Mucosa of descending colon (tissue), 3 donors: ENCODE results near the gene GALNTL6. TPM values are rescaled to one million over a fixed set of nuclear protein-coding genes. Genes with fewer than 3 reads are reported as not detected.

ENCODE experiments used
- ATAC-seq: fragments of 200-7000 bp; cut with Tn5 transposase; one replicate; pipeline ENCODE4 v1.9.1; 2020; ENCODE audit warnings: mild to moderate bottlenecking, moderate library complexity
- DNase-seq, 3 donors: peaks; one replicate each; pipeline ENCODE4 v3.0.0-alpha.2; 2020
- H3K36me3 ChIP-seq: fragments of 200-600 bp; one replicate; pipeline ENCODE4 v1.8.0; 2021; ENCODE audit warnings: low read depth, mild to moderate bottlenecking
- H3K4me1 ChIP-seq: fragments of 200-600 bp; one replicate; pipeline ENCODE4 v1.8.0; 2021; ENCODE audit warnings: low read depth, mild to moderate bottlenecking
- H3K4me3 ChIP-seq: fragments of 200-600 bp; one replicate; pipeline ENCODE4 v1.8.0; 2021; ENCODE audit warnings: mild to moderate bottlenecking
- H3K9me3 ChIP-seq: fragments of 200-600 bp; one replicate; pipeline ENCODE4 v1.8.0; 2021; ENCODE audit warnings: mild to moderate bottlenecking
- CTCF ChIP-seq: fragments of 200-600 bp; IDR thresholded peaks from one replicate; pipeline ENCODE4 v1.8.0; 2022; ENCODE audit warnings: antibody characterized with exemption, mild to moderate bottlenecking
- intact Hi-C, 2 donors: fragments of 100-400 bp; cut with DNase I in 1 of 2; cut with micrococcal nuclease in 1 of 2; formaldehyde crosslinking; loops; one replicate each; pipeline versions ENCODE4 v1.11.0 to v1.11.1; 2022; cut with DNase I, micrococcal nuclease
- total RNA-seq, 3 donors: library from RNA; stranded (reverse); fragmentation: NEBNext Ultra II Directional in 2 of 3; extraction: Animal tissue kit (Norgen Biotek cat#: 25700) in 2 of 3; gene quantifications; one replicate each; pipeline versions ENCODE4 v1.2.1 to v1.2.4, GENCODE V29; 2021 to 2023
- donor health status: DM: no; HTN: no; CAD: no; lungs with moderate emphysema.
- donor health status: DM: no; HTN: no; CAD: no.
- donor health status: DM: no; HTN: yes; CAD: no.

GALNTL6 gene
- total RNA-seq, 3 donors from 2014 or later = 0.12 to 0.27 (median 0.19) TPM

DNA sequence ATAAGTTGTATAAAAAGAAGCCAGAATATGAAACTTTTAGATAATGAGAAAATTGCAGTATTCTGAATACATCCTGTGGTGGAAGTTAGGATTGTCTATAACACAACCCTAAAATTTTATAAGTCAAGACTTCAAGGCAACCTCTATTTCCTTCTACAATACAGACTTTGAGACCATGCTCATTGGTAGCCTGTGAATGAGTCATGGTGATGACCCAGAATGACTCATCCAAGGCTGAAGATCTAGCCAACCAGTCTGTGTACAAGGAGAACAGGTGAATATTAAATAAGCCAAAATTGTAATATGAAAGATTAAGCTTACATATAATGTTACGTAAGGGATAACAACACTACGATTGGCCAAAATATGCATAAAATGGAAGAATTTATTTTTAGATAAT, 879.5 kb downstream of the GALNTL6 start:
- intact Hi-C loops = no loop called here
- H3K9me3 ChIP-seq = peaks cover 7% of the 10 kb centered on the region
- DNase-seq = no peak
- peak; percentile 54 for ATAC-seq
- H3K4me1 ChIP-seq = no peaks in the 10 kb centered on the region
- H3K36me3 ChIP-seq = no peaks in the 10 kb centered on the region
- no peak for TF ChIP-seq CTCF
- no peak overlapping the region for H3K4me3 ChIP-seq

GRCh38 chr4:172698256-172698655, 885.1 kb downstream of the GALNTL6 start:
- H3K9me3 ChIP-seq = no peaks in the 10 kb centered on the region
- no peak for TF ChIP-seq CTCF
- H3K4me3 ChIP-seq = no peak overlapping the region
- no peaks in the 10 kb centered on the region for H3K36me3 ChIP-seq
- no peak for DNase-seq
- ATAC-seq = no peak
- H3K4me1 ChIP-seq = no peaks in the 10 kb centered on the region
- intact Hi-C loops = no loop called here

GRCh38 chr4:172705565-172705964, 892.4 kb downstream of the GALNTL6 start:
- Histone ChIP-seq H3K9me3 (peaks cover 19% of the 10 kb centered on the region), H3K36me3 (no peaks in the 10 kb centered on the region), H3K4me3 (no peak overlapping the region), H3K4me1 (peaks cover 7% of the 10 kb centered on the region)
- intact Hi-C loops = no loop called here
- no peak for DNase-seq
- TF ChIP-seq CTCF = no peak
- ATAC-seq = no peak

- no peak for ATAC-seq
- Histone ChIP-seq H3K9me3 (peaks cover 19% of the 10 kb centered on the region), H3K4me3 (no peak overlapping the region), H3K36me3 (no peaks in the 10 kb centered on the region), H3K4me1 (peaks cover 7% of the 10 kb centered on the region)
- intact Hi-C loops = no loop called here
- DNase-seq = no peak
- no peak for TF ChIP-seq CTCF
Observed at GRCh38 chr4:172706000-172706399, 892.8 kb downstream of the GALNTL6 start.

GRCh38 chr4:172707622-172708021, 894.4 kb downstream of the GALNTL6 start:
- no peak for DNase-seq
- ATAC-seq = no peak
- peaks cover 7% of the 10 kb centered on the region for H3K4me1 ChIP-seq
- no peak overlapping the region for H3K4me3 ChIP-seq
- no peak for TF ChIP-seq CTCF
- no peaks in the 10 kb centered on the region for H3K36me3 ChIP-seq
- H3K9me3 ChIP-seq = peaks cover 19% of the 10 kb centered on the region
- intact Hi-C loops = no loop called here

DNA sequence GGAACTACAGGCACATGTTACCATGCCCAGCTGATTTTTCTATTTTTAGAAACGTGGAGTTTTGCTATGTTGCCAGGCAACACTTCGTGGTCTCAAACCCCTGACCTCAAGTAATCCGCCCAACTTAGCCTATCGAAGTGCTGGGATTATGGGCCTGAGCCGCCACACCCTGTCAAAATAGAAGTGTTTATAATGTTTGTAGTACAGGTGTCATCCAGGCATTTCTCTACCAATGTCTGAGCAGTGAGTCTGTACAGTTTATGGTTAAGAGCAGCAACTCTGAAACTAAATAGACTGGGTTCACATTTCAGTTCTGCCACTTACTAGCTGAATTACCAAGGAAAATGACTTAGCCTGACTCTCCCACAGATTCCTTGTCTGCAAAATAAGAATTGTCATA, 895.0 kb downstream of the GALNTL6 start:
- no peak for TF ChIP-seq CTCF
- intact Hi-C loops = no loop called here
- H3K4me1 ChIP-seq = peaks cover 7% of the 10 kb centered on the region
- DNase-seq (peak in 1 of 3 donors; percentile 12), ATAC-seq (peak; percentile 84)
- H3K9me3 ChIP-seq = peaks cover 19% of the 10 kb centered on the region
- no peaks in the 10 kb centered on the region for H3K36me3 ChIP-seq
- no peak overlapping the region for H3K4me3 ChIP-seq
